ENCODE measurements around the gene CPLX4. TPM values are rescaled to one million over a fixed set of nuclear protein-coding genes. Genes with fewer than 3 reads are reported as not detected.

Gene CPLX4
- total and polyA plus RNA-seq, 2 of the 8 experiments (the other 6 are each of a cell fraction or from before 2014, with no cell fraction given): not detected

DNA sequence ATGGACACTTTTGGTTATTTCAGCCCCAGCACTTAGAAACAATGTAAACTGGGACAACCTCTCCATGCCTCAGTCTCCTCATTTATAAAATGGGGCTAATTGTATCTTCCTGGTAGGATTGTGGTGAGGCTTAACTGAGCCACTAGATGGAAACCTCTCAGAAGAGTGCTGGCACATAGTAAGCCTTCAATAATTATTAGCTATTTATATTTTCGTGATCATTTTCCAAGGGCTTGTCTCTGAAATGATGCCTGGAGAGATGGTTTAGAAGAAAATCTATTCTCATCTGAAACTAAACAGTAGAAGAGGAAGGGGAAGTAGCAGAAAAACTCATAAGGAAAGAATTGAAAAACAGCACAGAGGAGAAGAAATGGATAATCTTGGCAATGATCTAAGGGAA lies 52.0 kb downstream of the CPLX4 start:
- FAIRE-seq: no peak
- H3K4ac ChIP-seq (replicated peaks; ENCODE audit: insufficient read length, low read depth, low read length): no peak overlapping the region
- CTCF ChIA-PET (ENCODE audit: partially characterized antibody): interaction anchor here (0.6 to 15.5 kb wide), 8 partner anchors 10 to 136 kb away, joined by 3 to 129 read pairs (median 6); partner anchors contain the start of gene GRP
- no peak for TF ChIP-seq YY1 (IDR thresholded peaks at IDR 0.05; ENCODE audit: low read depth, low read length)
- no peak for TF ChIP-seq GTF2F1 (IDR thresholded peaks at IDR 0.05; ENCODE audit: borderline replicate concordance, low read depth, low read length)
- no peak for TF ChIP-seq PHF8 (conservative IDR thresholded peaks at IDR 0.05; ENCODE audit: low read depth, low read length)
- TF ChIP-seq TAF7 (optimal IDR thresholded peaks at IDR 0.05; ENCODE audit: borderline replicate concordance, low read depth, low read length): no peak
- no peak for TF ChIP-seq HDAC2 (IDR thresholded peaks at IDR 0.05; ENCODE audit: borderline replicate concordance in 1 of 2, low read depth in 2 of 2, low read length in 2 of 2)
- TF ChIP-seq, protein P1, sequence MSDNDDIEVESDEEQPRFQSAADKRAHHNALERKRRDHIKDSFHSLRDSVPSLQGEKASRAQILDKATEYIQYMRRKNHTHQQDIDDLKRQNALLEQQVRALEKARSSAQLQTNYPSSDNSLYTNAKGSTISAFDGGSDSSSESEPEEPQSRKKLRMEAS (IDR thresholded peaks at IDR 0.05): no peak
- TF ChIP-seq SP1 (IDR thresholded peaks at IDR 0.05; ENCODE audit: low read depth, low read length): no peak
- TF ChIP-seq SIRT6 (IDR thresholded peaks at IDR 0.05; ENCODE audit: low read length): no peak
- TF ChIP-seq TEAD4 (IDR thresholded peaks at IDR 0.05; ENCODE audit: low read depth, low read length): no peak
- TF ChIP-seq EGR1 (IDR thresholded peaks at IDR 0.05; ENCODE audit: borderline replicate concordance, low read depth, low read length): no peak
- no peak for TF ChIP-seq POLR2AphosphoS5 (IDR thresholded peaks at IDR 0.05; ENCODE audit: low read depth, low read length)
- no peak for TF ChIP-seq POU5F1 (IDR thresholded peaks at IDR 0.05; ENCODE audit: low read depth, low read length)
- TF ChIP-seq USF2 (IDR thresholded peaks at IDR 0.05; ENCODE audit: low read length): no peak

More for the DNA sequence above, 52.0 kb downstream of the CPLX4 start:
- no peaks in the 10 kb centered on the region; a peak in 1 of 8 replicates for H3K36me3 ChIP-seq (ENCODE audit: control insufficient read depth in 2 of 4, insufficient read depth in 4 of 4, low read length in 3 of 4)
- H3K4me1 ChIP-seq (replicated peaks in 1 of 4; ENCODE audit: control insufficient read depth in 3 of 4, insufficient read depth in 4 of 4, low read length in 3 of 4): peaks cover 0 to 40% (median 23%) of the 10 kb centered on the region in 4 experiments; a peak in 6 of 7 replicates
- DNase-seq (ENCODE audit: low read depth in 1 of 2, low spot score in 2 of 2): no peak
- no peak overlapping the region for H3K14ac ChIP-seq (ENCODE audit: insufficient read length)
- H2BK12ac ChIP-seq (ENCODE audit: low read depth, low read length): no peak overlapping the region
- no peak overlapping the region for H2AK5ac ChIP-seq (ENCODE audit: low read depth, low read length)
- H3K4me3 ChIP-seq (ENCODE audit: extremely low read depth in 1 of 4, insufficient read depth in 2 of 4, low read depth in 3 of 4, low read length in 4 of 4): no peak overlapping the region
- no peak overlapping the region for H3K9ac ChIP-seq (replicated peaks in 1 of 4; ENCODE audit: extremely low read depth in 1 of 4, low read depth in 3 of 4, low read length in 3 of 4)
- no peaks in the 10 kb centered on the region for H3K79me2 ChIP-seq (ENCODE audit: control insufficient read depth in 1 of 2, insufficient read depth in 2 of 2, low read length in 2 of 2)
- H3K27me3 ChIP-seq (replicated peaks in 1 of 4; ENCODE audit: control insufficient read depth in 3 of 4, extremely low read depth in 1 of 4, insufficient read depth in 3 of 4, low read length in 3 of 4): peaks cover 75 to 90% (median 87%) of the 10 kb centered on the region in 4 experiments
- no peak overlapping the region for H2BK120ac ChIP-seq (replicated peaks; ENCODE audit: low read depth, low read length)
- H4K5ac ChIP-seq (ENCODE audit: insufficient read length, low read depth, low read length): no peak overlapping the region
- no peak overlapping the region for H4K8ac ChIP-seq (ENCODE audit: extremely low read depth, insufficient read depth, low read length)
- H4K20me1 ChIP-seq (replicated peaks in 1 of 2; ENCODE audit: control insufficient read depth in 1 of 2, insufficient read depth in 2 of 2, low read length in 2 of 2): peaks cover 9 to 20% of the 10 kb centered on the region in 2 experiments
- H3K23ac ChIP-seq (ENCODE audit: insufficient read length): no peak overlapping the region
- no peak overlapping the region for H2AFZ ChIP-seq (ENCODE audit: low read length)
- H3K56ac ChIP-seq (replicated peaks; ENCODE audit: insufficient read length, low read depth, low read length): no peak overlapping the region
- H3K79me1 ChIP-seq (ENCODE audit: low read depth, low read length): no peaks in the 10 kb centered on the region
- no peak overlapping the region for H3K27ac ChIP-seq (ENCODE audit: low read depth, low read length)
- no peak overlapping the region for H2BK20ac ChIP-seq (ENCODE audit: low read length)
- H3K4me2 ChIP-seq (ENCODE audit: insufficient read depth in 1 of 2, low read depth in 2 of 2, low read length in 2 of 2): no peak overlapping the region; a peak in 1 of 4 replicates
- peaks cover 10% of the 10 kb centered on the region; the same call in 1 of the 2 replicates for H3K23me2 ChIP-seq (ENCODE audit: low read depth, low read length)
- no peaks in the 10 kb centered on the region for H3K9me3 ChIP-seq (ENCODE audit: insufficient read depth in 2 of 2, low read depth in 1 of 2, low read length in 1 of 2)
- no peak overlapping the region for H2BK15ac ChIP-seq (ENCODE audit: low read length)
- no peak overlapping the region for H4K91ac ChIP-seq (replicated peaks; ENCODE audit: insufficient read length, low read length)
- 65% methylated on average over 1 of the region's 1 CpG; no CpG with 5 or more reads in 1 of the 2 experiments for WGBS, 2 experiments (ENCODE audit: extremely low coverage in 1 of 2, insufficient coverage in 1 of 2, insufficient read length in 1 of 2, insufficient replicate concordance in 2 of 2, low coverage in 1 of 2, low lambda C conversion rate in 2 of 2, missing lambda C conversion rate in 1 of 2)
- no peak overlapping the region for H2BK5ac ChIP-seq (ENCODE audit: low read depth, low read length)
- H3K18ac ChIP-seq (ENCODE audit: extremely low read depth, low read length): no peak overlapping the region
- POLR2A ChIA-PET (ENCODE audit: partially characterized antibody): interaction anchor here (0.8 to 0.9 kb wide), 2 partner anchors 50 to 60 kb away, joined by 3 read pairs; no protein-coding TSS in a partner anchor

Measured in H1 (cell line).